HG03457 (cell line): Measurements from ENCODE around the gene ATP5ME.
"Not testable (repeated sequence)": the region's sequence is repeated elsewhere in the genome, so short reads cannot be mapped to it uniquely, and the experiment has no call there.

ENCODE experiments used
- ATAC-seq: cut with Tn5 transposase; IDR thresholded peaks from one replicate; pipeline ENCODE4 v1.9.1; 2021; ENCODE audit warnings: moderate number of reproducible peaks; ENCODE audit not compliant: unreplicated experiment

Gene ATP5ME

GRCh38 chr4:671769-672168 lies 2.3 kb downstream of the ATP5ME start:
- ATAC-seq = no peak

GRCh38 chr4:669806-670559 lies 4.1 kb downstream of the ATP5ME start:
- not testable (repeated sequence) for ATAC-seq

- ATAC-seq = not testable (repeated sequence)
Measured at GRCh38 chr4:668219-668618, 5.9 kb downstream of the ATP5ME start.

- no peak for ATAC-seq
Measured at GRCh38 chr4:667545-667925, 6.5 kb downstream of the ATP5ME start.

- ATAC-seq = no peak
Measured at GRCh38 chr4:666822-667544, 7.1 kb downstream of the ATP5ME start.

GRCh38 chr4:666436-666810 lies 7.7 kb downstream of the ATP5ME start:
- no peak for ATAC-seq

- no peak for ATAC-seq
Measured at GRCh38 chr4:665751-666435, 8.2 kb downstream of the ATP5ME start.

- no peak for ATAC-seq
Measured at GRCh38 chr4:665381-665750, 8.7 kb downstream of the ATP5ME start.

GRCh38 chr4:664713-665231 lies 9.3 kb downstream of the ATP5ME start:
- no peak for ATAC-seq

GRCh38 chr4:663438-664428 lies 10.3 kb downstream of the ATP5ME start:
- no peak for ATAC-seq

GRCh38 chr4:663046-663437 lies 11.0 kb downstream of the ATP5ME start:
- ATAC-seq = no peak

- no peak for ATAC-seq
Measured at GRCh38 chr4:661881-662761, 12.0 kb downstream of the ATP5ME start.

- no peak for ATAC-seq
Measured at GRCh38 chr4:661231-661630, 12.8 kb downstream of the ATP5ME start.

GRCh38 chr4:660401-660800 lies 13.7 kb downstream of the ATP5ME start:
- no peak for ATAC-seq

GRCh38 chr4:659851-660250 lies 14.2 kb downstream of the ATP5ME start:
- ATAC-seq = no peak

GRCh38 chr4:658681-659667 lies 15.1 kb downstream of the ATP5ME start:
- ATAC-seq = no peak

- ATAC-seq = no peak
Measured at GRCh38 chr4:657834-658667, 16.0 kb downstream of the ATP5ME start.
